ENCODE data around the gene MARVELD2. TPM values are rescaled to one million over a fixed set of nuclear protein-coding genes. Genes with fewer than 3 reads are reported as not detected.
A peak's percentile ranks its signal among the peaks of the same experiment; 100 is the strongest.
"Not testable (repeated sequence)": the region's sequence is repeated elsewhere in the genome, so short reads cannot be mapped to it uniquely, and the experiment has no call there.

Gene MARVELD2
- total and polyA plus RNA-seq, 5 donors, result 0.23 to 1.8 (median 1.3) TPM

DNA sequence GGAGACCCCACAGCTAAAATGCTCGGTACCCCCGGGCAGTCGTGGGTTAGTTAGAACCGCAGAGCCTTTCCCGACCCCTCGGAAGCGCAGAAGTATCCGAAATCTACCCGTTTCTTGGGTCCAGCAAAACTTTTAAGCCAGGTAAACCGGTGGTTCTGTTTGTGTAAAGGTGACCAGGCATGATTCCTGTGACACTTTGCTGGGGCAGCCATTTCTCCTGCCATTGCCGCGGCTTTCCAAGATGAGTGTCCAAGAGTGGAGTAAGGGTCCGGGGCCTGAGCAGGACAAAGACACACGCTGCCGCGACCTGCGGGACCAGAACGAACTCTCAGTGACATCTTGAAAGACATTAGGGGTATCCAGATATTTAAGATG lies 655 bp downstream of the MARVELD2 start:
- DNase-seq (no peak), ATAC-seq (no peak)
- no peaks in the 10 kb centered on the region for H3K9me3 ChIP-seq (ENCODE audit: control insufficient read depth, low read length)
- intact Hi-C loops (cut with DNase I), result no loop called here
- H3K27ac ChIP-seq (ENCODE audit: low read length), result no peak overlapping the region
- H3K27me3 ChIP-seq (ENCODE audit: control insufficient read depth, insufficient read depth), result no peaks in the 10 kb centered on the region
- peak overlapping the region; percentile 68 for H3K4me3 ChIP-seq (ENCODE audit: low read length)
- WGBS, result 56% methylated on average over 18 of the region's 18 CpGs
- no peaks in the 10 kb centered on the region for H3K4me1 ChIP-seq (ENCODE audit: control insufficient read depth, insufficient read depth, low read length)

DNA sequence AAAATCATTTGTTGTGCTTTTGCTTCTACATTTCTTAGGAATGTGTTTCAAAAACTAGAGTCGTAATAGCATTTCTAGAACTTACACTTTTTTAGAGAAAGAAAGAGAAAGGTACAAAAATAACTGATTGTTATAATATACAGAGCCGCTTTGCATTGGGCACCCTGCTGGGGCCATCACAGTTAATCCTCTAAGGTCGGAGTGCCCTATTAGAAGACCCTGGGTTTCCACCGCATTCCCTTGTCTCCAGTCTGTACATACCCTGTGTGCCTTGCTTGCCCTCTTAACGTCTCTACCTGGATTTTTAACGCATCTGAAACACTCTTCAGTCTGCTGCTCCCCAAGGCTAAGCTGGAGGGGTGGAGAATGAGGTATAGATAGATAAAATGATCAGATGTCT lies 1.3 kb downstream of the MARVELD2 start:
- no peak overlapping the region for H3K4me3 ChIP-seq (ENCODE audit: low read length)
- H3K27ac ChIP-seq (ENCODE audit: low read length), result no peak overlapping the region
- H3K4me1 ChIP-seq (ENCODE audit: control insufficient read depth, insufficient read depth, low read length), result no peaks in the 10 kb centered on the region
- no peaks in the 10 kb centered on the region for H3K27me3 ChIP-seq (ENCODE audit: control insufficient read depth, insufficient read depth)
- 93% methylated on average over 6 of the region's 6 CpGs for WGBS
- intact Hi-C loops (cut with DNase I), result no loop called here
- DNase-seq (no peak), ATAC-seq (no peak)
- no peaks in the 10 kb centered on the region for H3K9me3 ChIP-seq (ENCODE audit: control insufficient read depth, low read length)

DNA sequence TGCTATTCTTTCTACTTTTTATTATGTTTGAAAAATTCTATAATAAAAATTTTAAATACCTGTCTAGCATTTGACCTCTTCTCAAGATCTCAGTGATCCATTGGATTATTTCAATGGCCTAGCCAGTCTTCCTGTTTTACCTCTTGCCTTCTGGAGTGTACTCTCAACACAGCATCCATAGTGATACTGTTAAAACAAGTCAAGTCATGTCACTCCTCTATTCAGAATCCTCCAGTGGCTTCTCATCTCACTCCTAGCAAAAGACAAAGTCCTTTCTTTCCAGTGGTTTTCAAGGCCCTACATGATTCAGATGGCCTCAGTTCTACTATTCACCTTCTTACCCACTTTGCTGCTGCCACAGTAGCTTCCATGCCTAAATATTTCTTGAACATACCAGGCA lies 1.8 kb downstream of the MARVELD2 start:
- no peaks in the 10 kb centered on the region for H3K4me1 ChIP-seq (ENCODE audit: control insufficient read depth, insufficient read depth, low read length)
- no peaks in the 10 kb centered on the region for H3K27me3 ChIP-seq (ENCODE audit: control insufficient read depth, insufficient read depth)
- ATAC-seq (no peak), DNase-seq (no peak)
- no peaks in the 10 kb centered on the region for H3K9me3 ChIP-seq (ENCODE audit: control insufficient read depth, low read length)
- no peak overlapping the region for H3K27ac ChIP-seq (ENCODE audit: low read length)
- intact Hi-C loops (cut with DNase I), result no loop called here
- H3K4me3 ChIP-seq (ENCODE audit: low read length), result no peak overlapping the region

DNA sequence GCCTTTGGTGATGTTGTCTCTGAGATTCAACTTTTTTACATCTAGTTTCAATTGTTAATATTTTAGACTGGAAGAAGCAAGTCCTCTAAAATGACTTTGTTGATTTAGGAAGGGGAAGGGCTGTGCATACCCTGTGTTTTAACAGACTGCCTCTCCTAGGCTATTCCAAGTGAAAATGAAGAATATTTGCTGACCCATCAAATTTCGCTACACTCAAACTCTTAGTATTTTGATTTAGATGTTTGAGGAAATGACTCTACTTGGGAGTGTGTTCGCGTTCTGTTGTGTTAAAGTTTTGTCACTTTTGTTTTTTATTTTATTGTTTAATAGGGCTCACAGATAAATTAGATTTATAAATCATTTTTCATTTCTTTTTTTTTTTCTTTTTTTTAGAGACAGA lies 3.6 kb downstream of the MARVELD2 start:
- ATAC-seq, result no peak
- H3K9me3 ChIP-seq (ENCODE audit: control insufficient read depth, low read length), result no peaks in the 10 kb centered on the region
- no peaks in the 10 kb centered on the region for H3K4me1 ChIP-seq (ENCODE audit: control insufficient read depth, insufficient read depth, low read length)
- WGBS, result 92% methylated on average over 3 of the region's 3 CpGs
- H3K4me3 ChIP-seq (ENCODE audit: low read length), result no peak overlapping the region
- H3K27me3 ChIP-seq (ENCODE audit: control insufficient read depth, insufficient read depth), result no peaks in the 10 kb centered on the region
- intact Hi-C loops (cut with DNase I), result no loop called here
- no peak overlapping the region for H3K27ac ChIP-seq (ENCODE audit: low read length)
- no peak for DNase-seq

DNA sequence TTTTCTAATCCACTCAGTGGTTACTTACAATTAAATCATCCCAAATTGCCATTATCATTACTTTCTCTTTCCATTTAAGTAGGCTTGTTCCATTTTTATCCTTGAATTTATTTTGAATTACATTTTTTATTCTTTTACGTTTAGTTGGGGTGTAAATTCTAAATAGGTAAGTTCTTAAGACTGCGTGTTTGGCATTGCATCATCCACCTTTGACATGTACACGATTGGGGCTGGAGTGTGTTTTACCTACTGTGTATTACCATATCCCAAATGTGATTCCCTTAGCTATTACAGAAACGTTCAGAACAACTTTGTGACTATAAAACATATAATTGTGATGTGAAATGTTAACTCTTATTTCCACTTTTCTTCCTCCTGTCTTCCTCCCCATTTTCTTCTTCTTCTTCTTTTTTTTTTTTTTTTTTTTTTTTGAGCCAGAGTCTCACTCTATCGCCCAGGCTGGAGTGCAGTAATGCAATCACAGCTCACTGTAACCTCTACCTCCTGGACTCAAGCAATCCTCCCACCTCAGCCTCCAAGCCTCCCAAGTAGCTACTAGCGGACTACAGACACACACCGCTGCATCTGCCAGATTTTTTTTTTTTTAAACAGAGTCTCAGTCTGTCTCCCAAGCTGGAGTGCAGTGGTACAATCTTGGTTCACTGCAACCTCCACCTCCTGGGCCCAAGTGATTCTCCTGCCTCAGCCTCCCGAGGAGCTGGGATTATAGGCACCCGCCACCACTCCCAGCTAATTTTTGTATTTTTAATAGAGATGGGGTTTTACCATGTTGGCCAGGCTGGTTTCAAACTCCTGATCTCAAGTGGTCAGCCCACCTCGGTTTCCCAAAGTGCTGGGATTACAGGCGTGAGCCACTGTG lies 16.7 kb downstream of the MARVELD2 start:
- no peak overlapping the region for H3K4me3 ChIP-seq (ENCODE audit: low read length)
- ATAC-seq (no peak), DNase-seq (no peak)
- H3K27ac ChIP-seq (ENCODE audit: low read length), result no peak overlapping the region
- H3K4me1 ChIP-seq (ENCODE audit: control insufficient read depth, insufficient read depth, low read length), result no peaks in the 10 kb centered on the region
- 87% methylated on average over 11 of the region's 11 CpGs for WGBS
- no peaks in the 10 kb centered on the region for H3K27me3 ChIP-seq (ENCODE audit: control insufficient read depth, insufficient read depth)
- intact Hi-C loops (cut with DNase I), result no loop called here
- H3K9me3 ChIP-seq (ENCODE audit: control insufficient read depth, low read length), result no peaks in the 10 kb centered on the region

DNA sequence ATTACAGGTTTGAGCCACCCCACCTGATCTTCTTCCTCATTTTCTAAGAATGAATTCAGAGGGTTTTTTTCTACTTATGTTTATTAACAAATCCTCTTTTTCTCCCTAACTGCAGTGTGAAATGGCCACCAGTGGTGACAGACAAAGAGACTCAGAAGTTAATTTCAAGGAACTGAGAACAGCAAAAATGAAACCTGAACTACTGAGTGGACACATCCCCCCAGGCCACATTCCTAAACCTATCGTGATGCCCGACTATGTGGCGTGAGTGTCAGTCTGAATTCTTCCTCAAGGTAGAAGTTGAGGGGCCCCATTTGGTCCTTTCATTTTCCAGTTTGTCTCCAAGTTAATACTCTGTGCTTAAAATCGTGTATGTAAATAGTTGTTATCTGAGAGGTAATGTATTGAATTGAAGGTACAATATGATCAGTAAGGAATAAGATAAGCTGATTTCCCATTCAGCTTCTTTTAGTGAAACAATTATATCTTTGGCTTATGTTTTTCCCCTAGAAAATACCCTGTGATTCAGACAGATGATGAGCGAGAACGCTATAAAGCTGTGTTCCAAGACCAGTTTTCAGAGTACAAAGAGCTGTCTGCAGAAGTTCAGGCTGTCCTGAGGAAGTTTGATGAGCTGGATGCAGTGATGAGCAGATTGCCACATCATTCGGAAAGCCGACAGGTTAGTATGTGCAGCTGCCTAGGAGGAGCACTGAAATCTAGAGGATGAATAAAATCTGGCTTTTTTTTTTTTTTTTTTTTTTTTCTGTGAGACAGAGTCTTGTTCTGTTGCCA lies 17.7 kb downstream of the MARVELD2 start:
- intact Hi-C loops (cut with DNase I), result no loop called here
- ATAC-seq (no peak), DNase-seq (no peak)
- Histone ChIP-seq H3K27ac (ENCODE audit: low read length) (no peak overlapping the region), H3K27me3 (ENCODE audit: control insufficient read depth, insufficient read depth) (no peaks in the 10 kb centered on the region), H3K4me3 (ENCODE audit: low read length) (no peak overlapping the region), H3K9me3 (ENCODE audit: control insufficient read depth, low read length) (no peaks in the 10 kb centered on the region), H3K4me1 (ENCODE audit: control insufficient read depth, insufficient read depth, low read length) (no peaks in the 10 kb centered on the region)
- 82% methylated on average over 8 of the region's 8 CpGs for WGBS

DNA sequence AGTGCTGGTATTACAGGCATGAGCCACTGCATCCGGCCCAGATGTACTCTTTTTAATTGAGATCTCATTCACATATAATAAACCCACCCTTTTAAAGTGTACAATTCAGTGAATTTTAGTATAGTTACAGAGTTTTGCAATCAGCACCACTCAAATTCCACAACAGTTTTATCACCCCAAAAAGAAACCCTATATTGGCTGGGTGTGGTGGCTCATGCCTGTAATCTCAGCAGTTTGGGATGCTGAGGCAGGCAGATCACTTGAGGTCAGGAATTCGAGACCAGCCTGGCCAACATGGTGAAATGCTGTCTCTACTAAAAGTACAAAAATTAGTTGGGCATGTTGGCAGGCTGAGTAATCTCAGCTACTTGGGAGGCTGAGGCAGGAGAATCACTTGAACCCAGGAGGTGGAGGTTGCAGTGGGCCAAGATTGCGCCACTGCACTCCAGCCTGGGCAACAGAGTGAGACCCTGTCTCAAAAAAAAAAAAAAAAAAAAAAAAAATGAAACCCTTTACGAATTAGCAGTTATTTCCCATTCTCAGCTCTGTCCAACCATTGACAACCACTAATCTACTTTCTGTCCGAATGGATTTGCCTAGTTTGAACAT lies 20.5 kb downstream of the MARVELD2 start:
- H3K27me3 ChIP-seq (ENCODE audit: control insufficient read depth, insufficient read depth); H3K4me3 ChIP-seq (ENCODE audit: low read length); H3K9me3 ChIP-seq (ENCODE audit: control insufficient read depth, low read length); ATAC-seq; intact Hi-C loops (cut with DNase I); H3K4me1 ChIP-seq (ENCODE audit: control insufficient read depth, insufficient read depth, low read length); H3K27ac ChIP-seq (ENCODE audit: low read length); DNase-seq: not testable (repeated sequence)
- WGBS, result 96% methylated on average over 5 of the region's 5 CpGs

DNA sequence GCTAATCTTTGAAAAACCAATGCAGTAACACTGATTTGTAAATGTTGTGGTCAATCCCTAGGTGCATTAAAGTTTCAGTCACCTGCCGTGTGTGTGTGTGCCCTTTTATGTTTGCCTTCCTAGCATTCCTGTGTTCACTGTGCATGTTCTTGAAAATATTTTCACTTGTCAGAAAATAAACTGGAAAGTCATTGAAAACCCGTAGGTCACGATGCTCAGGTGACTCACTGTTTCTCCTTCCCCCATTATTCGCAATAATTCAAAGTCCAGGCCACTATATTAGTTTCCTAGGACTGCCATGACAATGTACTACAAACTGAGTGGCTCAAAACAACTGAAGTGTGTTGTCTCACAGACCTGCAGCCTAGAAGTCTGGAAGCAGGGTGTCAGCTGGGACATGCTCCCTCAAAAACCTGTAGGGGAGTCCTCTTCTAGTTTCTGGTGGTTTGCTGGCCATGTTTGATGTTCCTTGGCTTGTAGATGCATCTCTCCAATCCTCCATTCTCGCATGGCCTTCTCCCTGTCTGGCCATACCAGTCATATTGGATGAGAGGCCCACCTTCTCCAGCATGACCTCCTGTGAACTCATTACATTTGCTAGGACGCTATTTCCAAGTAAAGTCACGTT lies 29.3 kb downstream of the MARVELD2 start:
- WGBS, result 91% methylated on average over 7 of the region's 7 CpGs
- ATAC-seq (no peak), DNase-seq (no peak)
- intact Hi-C loops (cut with DNase I), result no loop called here
- H3K9me3 ChIP-seq (ENCODE audit: control insufficient read depth, low read length), result no peaks in the 10 kb centered on the region
- H3K27me3 ChIP-seq (ENCODE audit: control insufficient read depth, insufficient read depth), result no peaks in the 10 kb centered on the region
- H3K4me1 ChIP-seq (ENCODE audit: control insufficient read depth, insufficient read depth, low read length), result no peaks in the 10 kb centered on the region
- no peak overlapping the region for H3K27ac ChIP-seq (ENCODE audit: low read length)
- no peak overlapping the region for H3K4me3 ChIP-seq (ENCODE audit: low read length)

DNA sequence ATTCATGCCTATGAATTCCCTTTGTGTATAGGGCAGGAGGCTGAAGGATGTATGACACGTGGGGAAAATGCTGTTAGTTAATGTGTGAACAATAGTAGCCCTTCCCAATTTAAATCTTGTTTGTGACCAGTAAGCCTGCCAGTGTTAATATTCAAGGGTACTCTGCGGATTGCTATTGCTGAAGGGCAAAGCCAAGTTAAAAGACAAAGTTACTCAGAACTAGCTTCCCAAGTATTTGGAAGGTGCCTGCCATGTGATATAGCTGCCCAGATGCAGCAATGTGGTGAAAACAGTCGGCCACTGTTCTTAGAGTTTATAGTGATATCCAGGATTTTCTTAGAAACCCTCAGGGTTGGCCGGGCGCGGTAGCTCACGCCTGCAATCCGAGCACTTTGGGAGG lies 34.6 kb downstream of the MARVELD2 start:
- intact Hi-C loops (cut with DNase I), result no loop called here

DNA sequence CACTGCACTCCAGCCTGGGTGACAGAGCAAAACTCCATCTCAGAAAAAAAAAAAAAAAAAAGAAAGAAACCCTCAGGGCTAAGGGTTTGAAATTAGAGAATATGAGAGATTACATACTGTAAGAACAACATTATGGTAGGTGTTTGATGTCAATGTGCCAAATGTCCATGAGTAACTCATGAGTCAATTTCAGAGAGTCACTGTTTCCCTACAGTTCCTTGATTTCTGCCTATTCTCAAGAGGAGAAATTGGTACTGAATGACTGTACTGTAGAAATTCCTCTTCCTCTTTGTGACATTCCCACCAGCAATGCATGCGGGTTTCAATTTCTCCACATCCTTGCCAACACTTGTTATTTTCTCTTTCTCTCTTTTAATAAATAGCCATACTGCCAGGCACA lies 35.2 kb downstream of the MARVELD2 start:
- H3K27me3 ChIP-seq (ENCODE audit: control insufficient read depth, insufficient read depth), result no peaks in the 10 kb centered on the region
- WGBS, result 92% methylated on average over 1 of the region's 1 CpG
- ATAC-seq (no peak), DNase-seq (no peak)
- intact Hi-C loops (cut with DNase I), result no loop called here
- H3K4me1 ChIP-seq (ENCODE audit: control insufficient read depth, insufficient read depth, low read length), result no peaks in the 10 kb centered on the region
- H3K4me3 ChIP-seq (ENCODE audit: low read length), result no peak overlapping the region
- H3K27ac ChIP-seq (ENCODE audit: low read length), result no peak overlapping the region
- no peaks in the 10 kb centered on the region for H3K9me3 ChIP-seq (ENCODE audit: control insufficient read depth, low read length)

More for the DNA sequence above, 34.6 kb downstream of the MARVELD2 start:
- H3K9me3 ChIP-seq (ENCODE audit: control insufficient read depth, low read length), result no peaks in the 10 kb centered on the region
- H3K4me3 ChIP-seq (ENCODE audit: low read length), result no peak overlapping the region
- ATAC-seq, result no peak
- H3K27me3 ChIP-seq (ENCODE audit: control insufficient read depth, insufficient read depth), result no peaks in the 10 kb centered on the region
- no peaks in the 10 kb centered on the region for H3K4me1 ChIP-seq (ENCODE audit: control insufficient read depth, insufficient read depth, low read length)
- WGBS, result 90% methylated on average over 8 of the region's 8 CpGs
- DNase-seq, result no peak
- no peak overlapping the region for H3K27ac ChIP-seq (ENCODE audit: low read length)

DNA sequence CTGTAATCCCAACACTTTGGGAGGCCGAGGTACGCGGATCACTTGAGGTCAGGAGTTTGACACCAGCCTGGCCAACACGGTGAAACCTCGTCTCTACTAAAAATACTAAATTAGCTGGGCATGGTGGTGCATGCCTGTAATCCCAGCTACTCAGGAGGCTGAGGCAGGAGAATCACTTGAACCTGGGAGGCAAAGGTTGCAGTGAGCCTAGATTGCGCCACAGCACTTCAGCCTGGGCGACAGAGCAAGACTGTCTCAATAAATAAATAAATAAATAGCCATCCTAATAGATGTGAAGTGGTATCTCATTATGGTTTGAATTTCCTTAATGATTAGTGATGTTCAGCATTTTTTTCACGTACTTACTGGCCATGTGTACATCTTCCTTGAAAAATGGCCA lies 35.6 kb downstream of the MARVELD2 start:
- H3K4me3 ChIP-seq (ENCODE audit: low read length); H3K27ac ChIP-seq (ENCODE audit: low read length); intact Hi-C loops (cut with DNase I); ATAC-seq; H3K9me3 ChIP-seq (ENCODE audit: control insufficient read depth, low read length); H3K4me1 ChIP-seq (ENCODE audit: control insufficient read depth, insufficient read depth, low read length); H3K27me3 ChIP-seq (ENCODE audit: control insufficient read depth, insufficient read depth); DNase-seq: not testable (repeated sequence)
- WGBS, result 93% methylated on average over 8 of the region's 8 CpGs
